Hepatocyte (in vitro differentiated cells): Measurements from ENCODE around the gene SETD3. TPM values are rescaled to one million over a fixed set of nuclear protein-coding genes. Genes with fewer than 3 reads are reported as not detected.

Source experiments
- DNase-seq: peaks from one replicate; pipeline ENCODE4 v3.0.0-alpha.2; 2016; ENCODE audit warnings: low spot score
- H2AFZ ChIP-seq: fragments of 200-600 bp; sonication (generic); 2 replicates; pipeline ENCODE4 v1.6.0; 2016; ENCODE audit warnings: antibody characterized with exemption, mild to moderate bottlenecking
- H3K27ac ChIP-seq: fragments of 200-600 bp; sonication (generic); 2 replicates; pipeline ENCODE4 v1.5.1; 2016; ENCODE audit warnings: mild to moderate bottlenecking
- H3K27me3 ChIP-seq: fragments of 200-600 bp; sonication (generic); 2 replicates; pipeline ENCODE4 v1.6.1; 2016
- H3K36me3 ChIP-seq: fragments of 200-600 bp; sonication (generic); replicated peaks from 2 replicates; pipeline ENCODE4 v1.5.1; 2016; ENCODE audit warnings: low read depth; ENCODE audit not compliant: insufficient read depth
- H3K4me1 ChIP-seq: fragments of 200-600 bp; sonication (generic); 2 replicates; pipeline ENCODE4 v1.5.1; 2016; ENCODE audit warnings: mild to moderate bottlenecking, moderate library complexity; ENCODE audit not compliant: insufficient read depth
- H3K4me2 ChIP-seq: fragments of 200-600 bp; sonication (generic); 2 replicates; pipeline ENCODE4 v1.6.0; 2016
- H3K4me3 ChIP-seq: fragments of 200-600 bp; sonication (generic); 2 replicates; pipeline ENCODE4 v1.5.1; 2016; ENCODE audit warnings: mild to moderate bottlenecking
- H3K79me2 ChIP-seq: fragments of 200-600 bp; sonication (generic); 2 replicates; pipeline ENCODE4 v1.6.0; 2017; ENCODE audit warnings: mild to moderate bottlenecking
- H3K9me2 ChIP-seq: fragments of 200-600 bp; sonication (generic); replicated peaks from 2 replicates; pipeline ENCODE4 v1.6.0; 2017; ENCODE audit warnings: mild to moderate bottlenecking; ENCODE audit not compliant: insufficient read depth
- H3K9me3 ChIP-seq: fragments of 200-600 bp; sonication (generic); 2 replicates; pipeline ENCODE4 v1.5.1; 2016; ENCODE audit warnings: low read depth, mild to moderate bottlenecking
- H4K20me1 ChIP-seq: fragments of 200-600 bp; sonication (generic); 2 replicates; pipeline ENCODE4 v1.6.0; 2016; ENCODE audit warnings: mild to moderate bottlenecking; ENCODE audit not compliant: insufficient read depth, poor library complexity, severe bottlenecking
- CTCF ChIP-seq: fragments of 200-600 bp; sonication (generic); IDR thresholded peaks from 2 replicates; pipeline ENCODE4 v1.5.1; 2016; ENCODE audit warnings: antibody characterized with exemption, mild to moderate bottlenecking; ENCODE audit not compliant: poor library complexity
- EZH2 ChIP-seq: fragments of 200-600 bp; sonication (generic); IDR thresholded peaks from 2 replicates; pipeline ENCODE4 v1.6.1; 2016; ENCODE audit warnings: antibody characterized with exemption, mild to moderate bottlenecking, borderline replicate concordance
- EZH2phosphoT487 ChIP-seq: fragments of 200-600 bp; sonication (generic); IDR thresholded peaks from one replicate; pipeline ENCODE4 v1.6.1; 2018; ENCODE audit warnings: antibody characterized with exemption, mild to moderate bottlenecking, low read depth, moderate library complexity; ENCODE audit not compliant: unreplicated experiment, severe bottlenecking
- WGBS: methylation state at CpG from one replicate; pipeline ENCODE4 v1.1.6; 2016; ENCODE audit warnings: low lambda C conversion rate; ENCODE audit errors: missing lambda C conversion rate; 5-methylcytosine and 5-hydroxymethylcytosine counted together
- polyA plus RNA-seq: library from polyadenylated mRNA; unstranded; fragments of >200 nt; fragmentation: Nextera tagmentation; extraction: Ambion mirVana; gene quantifications from 2 replicates; pipeline ENCODE4 v1.2.1, GENCODE V29; 2016
- total RNA-seq: library from RNA; depleted of rRNA; stranded (reverse); fragments of >200 nt; gene quantifications from 2 replicates; pipeline ENCODE4 v1.2.3, GENCODE V29; 2014

Gene SETD3
- total and polyA plus RNA-seq, 2 experiments from 2014 or later, result 43.6 to 60.2 TPM

GRCh38 chr14:99394602-99395156, 86.0 kb downstream of the SETD3 start:
- H3K27ac ChIP-seq, result no peak overlapping the region
- no peaks in the 10 kb centered on the region for H3K79me2 ChIP-seq
- no peaks in the 10 kb centered on the region for H3K36me3 ChIP-seq
- no peak for DNase-seq
- TF ChIP-seq CTCF (no peak), EZH2phosphoT487 (no peak), EZH2 (no peak)
- no peaks in the 10 kb centered on the region for H3K4me1 ChIP-seq
- H2AFZ ChIP-seq, result no peak overlapping the region
- no peak overlapping the region for H3K4me3 ChIP-seq
- no peaks in the 10 kb centered on the region for H3K9me2 ChIP-seq
- no peaks in the 10 kb centered on the region for H3K27me3 ChIP-seq
- H4K20me1 ChIP-seq, result no peaks in the 10 kb centered on the region
- no peak overlapping the region for H3K4me2 ChIP-seq
- WGBS, result 96% methylated on average over 9 of the region's 9 CpGs
- H3K9me3 ChIP-seq, result no peaks in the 10 kb centered on the region

- no peaks in the 10 kb centered on the region for H3K27me3 ChIP-seq
Observed at GRCh38 chr14:99393059-99393655, 87.5 kb downstream of the SETD3 start.

GRCh38 chr14:99391671-99392070, 89.0 kb downstream of the SETD3 start:
- Histone ChIP-seq H3K9me2 (no peaks in the 10 kb centered on the region), H3K36me3 (no peaks in the 10 kb centered on the region), H3K27me3 (no peaks in the 10 kb centered on the region), H2AFZ (no peak overlapping the region), H3K9me3 (no peaks in the 10 kb centered on the region), H3K27ac (no peak overlapping the region), H3K4me1 (no peaks in the 10 kb centered on the region), H3K79me2 (no peaks in the 10 kb centered on the region), H3K4me3 (no peak overlapping the region), H3K4me2 (no peak overlapping the region), H4K20me1 (no peaks in the 10 kb centered on the region)
- TF ChIP-seq EZH2phosphoT487, result no peak
- no peak for TF ChIP-seq CTCF
- TF ChIP-seq EZH2, result no peak
- WGBS, result 70% methylated on average over 13 of the region's 13 CpGs
- no peak for DNase-seq

More at GRCh38 chr14:99393059-99393655, 87.5 kb downstream of the SETD3 start:
- TF ChIP-seq CTCF, result peak; percentile 60
- no peak for TF ChIP-seq EZH2phosphoT487
- no peaks in the 10 kb centered on the region for H3K36me3 ChIP-seq
- H3K27ac ChIP-seq, result no peak overlapping the region
- H3K9me3 ChIP-seq, result no peaks in the 10 kb centered on the region
- WGBS, result 75% methylated on average over 12 of the region's 12 CpGs
- H3K9me2 ChIP-seq, result no peaks in the 10 kb centered on the region
- H3K4me2 ChIP-seq, result no peak overlapping the region
- H3K79me2 ChIP-seq, result no peaks in the 10 kb centered on the region
- DNase-seq, result peak; percentile 63
- H3K4me1 ChIP-seq, result no peaks in the 10 kb centered on the region
- no peaks in the 10 kb centered on the region for H4K20me1 ChIP-seq
- H3K4me3 ChIP-seq, result no peak overlapping the region
- no peak overlapping the region for H2AFZ ChIP-seq
